Glomerular visceral epithelial cell (primary cell): ENCODE data around the gene UNC5B.
A peak's percentile ranks its signal among the peaks of the same experiment; 100 is the strongest.

Experiments
- DNase-seq: peaks from one replicate; pipeline ENCODE4 v3.0.0-alpha.2; 2016; ENCODE audit errors: extremely low spot score

The UNC5B gene

DNA sequence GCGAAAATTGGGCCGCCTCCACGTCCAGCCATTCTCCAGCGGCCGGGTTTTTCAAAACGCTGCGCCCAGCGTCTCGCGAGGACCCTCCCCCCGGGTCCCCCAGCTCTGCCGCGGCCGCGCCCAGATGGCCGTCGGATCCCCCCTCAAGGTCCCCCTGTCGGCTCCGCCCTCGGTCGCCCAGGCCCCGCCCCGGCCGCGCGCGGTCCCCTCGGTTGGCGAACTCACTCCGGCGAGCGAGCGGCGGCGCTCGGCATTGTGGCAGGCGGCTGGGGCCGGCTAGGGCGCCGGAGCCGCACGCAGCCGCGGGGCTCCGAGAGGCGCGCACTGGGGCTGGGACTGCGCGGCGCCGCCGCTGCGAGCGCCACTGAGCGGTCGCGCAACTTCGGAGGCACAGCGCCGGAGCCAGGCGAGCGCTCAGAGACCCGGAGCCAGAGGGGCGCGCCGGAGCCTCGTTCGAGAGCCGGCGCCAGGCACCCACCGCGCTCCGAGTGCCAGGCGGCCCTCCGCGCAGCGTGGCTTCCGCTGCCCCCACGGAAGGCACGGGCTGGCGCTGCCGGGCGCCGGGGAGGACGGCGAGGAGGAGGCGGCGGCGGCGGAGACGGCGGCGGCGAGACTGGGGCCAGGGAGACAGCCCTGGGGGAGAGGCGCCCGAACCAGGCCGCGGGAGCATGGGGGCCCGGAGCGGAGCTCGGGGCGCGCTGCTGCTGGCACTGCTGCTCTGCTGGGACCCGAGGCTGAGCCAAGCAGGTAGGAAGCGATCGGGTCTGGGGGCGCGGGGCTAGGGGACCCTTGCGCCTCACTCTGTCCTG, at the start of gene UNC5B:
TSS of gene UNC5B (plus strand) at position 253 of the 809 bp plus-strand sequence. CDS start at position 669, 416 bp downstream.
- peak; percentile 65 for DNase-seq

DNA sequence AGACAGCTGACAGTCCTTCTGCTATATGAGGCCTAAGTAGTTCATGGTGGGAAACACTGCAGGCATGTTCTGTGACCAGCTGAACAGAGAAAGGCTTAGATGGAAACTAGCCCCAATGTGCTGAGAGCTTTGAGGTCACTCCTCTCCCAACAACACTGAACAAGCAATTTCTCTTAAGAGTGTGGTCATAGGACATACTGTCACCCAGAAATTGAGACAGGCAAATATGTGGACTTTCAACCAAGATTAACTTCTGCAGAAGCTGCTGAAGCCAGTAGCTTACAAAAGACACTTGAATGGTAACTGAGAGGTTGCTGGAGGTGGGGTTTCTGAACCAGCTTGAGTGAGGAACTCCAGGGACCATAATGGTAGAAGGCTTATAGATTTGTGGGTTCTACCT, 38.9 kb upstream of the UNC5B start:
- DNase-seq, result no peak

DNA sequence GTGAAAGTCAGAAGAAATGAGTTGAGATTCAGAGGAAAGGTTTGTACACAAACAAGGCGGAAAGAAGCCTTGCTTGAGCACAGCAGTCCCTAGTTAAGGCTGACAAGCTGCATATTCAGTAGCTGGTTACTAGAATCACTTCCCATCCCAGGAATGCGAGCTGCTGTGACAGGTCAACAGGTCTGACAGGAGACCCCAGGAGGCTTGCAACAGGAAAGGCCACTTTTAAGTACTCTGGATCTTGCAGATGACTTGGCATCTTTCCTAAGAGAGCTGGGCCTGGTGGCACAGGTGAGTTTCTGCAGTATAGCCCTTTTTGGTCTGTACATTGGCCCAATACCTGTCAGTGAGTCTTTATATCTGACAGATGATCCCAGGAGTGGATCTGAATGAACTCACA, 35.7 kb upstream of the UNC5B start:
- DNase-seq, result no peak

DNA sequence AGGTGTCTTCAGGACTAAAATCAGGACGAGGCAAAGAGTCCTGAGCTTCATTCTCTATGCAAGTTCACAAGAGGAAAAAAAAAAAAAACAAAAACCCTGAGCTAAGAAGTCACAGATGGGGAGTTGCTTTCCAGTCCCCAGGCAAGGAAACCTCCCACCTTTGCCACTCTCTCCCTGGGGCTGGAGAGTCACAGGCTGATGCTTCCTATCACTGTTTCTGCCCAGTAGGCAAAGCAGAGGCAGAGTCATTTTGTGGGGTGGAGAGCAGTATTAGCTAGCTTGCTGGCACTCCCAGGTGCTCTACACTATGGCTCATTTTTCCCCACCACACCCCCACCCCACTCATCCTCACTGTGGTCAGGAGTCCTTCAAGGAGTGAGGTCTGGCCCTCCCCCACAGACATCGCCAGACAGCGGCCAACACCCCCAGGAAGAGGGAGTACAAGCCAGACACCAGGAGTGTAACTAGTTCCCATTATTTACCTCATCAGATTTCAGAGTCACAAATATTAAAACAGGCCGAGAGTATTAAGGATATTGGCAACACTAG, 34.6 kb upstream of the UNC5B start:
- DNase-seq, result no peak

DNA sequence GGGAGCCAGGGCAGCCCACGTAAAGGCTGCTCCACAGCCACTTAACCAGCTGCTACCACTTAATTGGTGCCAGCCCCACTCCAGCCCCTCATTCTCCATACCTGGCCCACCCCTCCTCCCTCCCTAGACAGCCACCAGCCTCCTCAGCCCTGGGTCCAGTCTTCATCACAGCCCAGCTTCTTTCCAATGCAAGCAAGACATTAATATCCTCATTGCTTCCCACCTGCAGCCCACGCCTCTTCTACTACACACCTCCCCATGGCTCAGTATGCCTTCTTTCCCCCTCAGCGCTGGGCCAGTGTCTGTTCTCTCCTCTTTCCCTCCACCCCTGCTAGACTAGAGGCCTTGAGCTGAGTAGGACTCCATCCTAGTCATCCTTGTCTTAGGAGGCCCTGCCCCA, 33.5 kb upstream of the UNC5B start:
- DNase-seq, result no peak

DNA sequence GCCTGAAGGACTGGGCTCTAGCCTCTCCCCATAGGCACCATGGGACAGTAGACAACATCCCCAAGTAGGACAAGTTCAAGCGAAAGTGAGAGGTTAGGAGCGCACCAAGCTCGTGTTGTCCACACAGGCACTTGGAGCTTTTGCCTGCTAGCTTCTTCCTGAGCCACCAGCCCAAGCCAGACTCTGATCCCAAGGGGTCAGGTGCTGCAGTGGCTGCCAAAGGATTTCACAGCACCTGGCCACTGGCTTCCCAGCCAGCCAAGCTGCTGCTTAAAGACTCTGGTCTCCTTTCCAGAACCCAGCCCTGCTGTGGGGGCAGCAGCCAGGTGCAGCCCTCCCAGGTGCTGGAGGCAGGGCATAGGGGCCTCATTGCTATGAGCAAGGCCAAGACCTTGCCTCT, 33.0 kb upstream of the UNC5B start:
- DNase-seq, result no peak

DNA sequence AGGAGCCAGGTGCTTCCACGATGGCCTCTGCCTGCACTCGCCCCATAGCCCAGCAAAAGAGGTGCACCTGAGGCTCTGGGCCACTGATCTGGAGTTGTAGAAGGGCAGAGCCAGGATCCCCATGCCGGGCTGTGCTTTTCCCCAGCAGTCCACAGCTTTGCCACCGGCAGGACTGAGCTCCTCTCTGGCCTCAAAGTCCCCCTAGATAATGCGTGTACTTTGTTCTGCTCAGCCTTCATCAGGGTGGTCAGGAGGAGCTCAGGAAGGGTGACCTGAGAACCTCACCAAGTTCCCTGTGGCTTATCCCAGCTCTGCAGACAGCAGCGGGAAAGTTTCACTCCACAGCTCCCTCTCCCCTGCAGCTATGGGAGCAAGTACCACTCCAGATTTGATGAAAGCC, 27.9 kb upstream of the UNC5B start:
- DNase-seq, result no peak

DNA sequence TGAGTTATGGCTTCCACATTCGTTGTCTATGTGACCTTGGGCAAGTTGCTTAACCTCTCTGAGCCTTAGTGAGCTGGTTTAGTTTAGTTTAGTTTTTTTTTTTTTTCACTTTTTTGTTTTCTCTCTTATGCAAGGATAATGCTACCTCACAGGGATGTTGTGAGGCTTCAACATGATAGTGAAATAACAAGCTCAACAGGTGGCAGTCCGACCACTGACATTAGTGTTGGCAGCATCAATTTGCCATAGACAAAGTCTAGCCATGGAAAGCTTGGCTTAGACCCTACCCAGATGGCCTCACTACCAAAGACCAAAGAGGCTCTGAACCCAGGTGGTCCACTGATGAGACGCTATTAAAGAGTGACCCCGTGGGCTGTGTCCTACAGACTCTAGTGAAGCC, 27.2 kb upstream of the UNC5B start:
- DNase-seq, result no peak

DNA sequence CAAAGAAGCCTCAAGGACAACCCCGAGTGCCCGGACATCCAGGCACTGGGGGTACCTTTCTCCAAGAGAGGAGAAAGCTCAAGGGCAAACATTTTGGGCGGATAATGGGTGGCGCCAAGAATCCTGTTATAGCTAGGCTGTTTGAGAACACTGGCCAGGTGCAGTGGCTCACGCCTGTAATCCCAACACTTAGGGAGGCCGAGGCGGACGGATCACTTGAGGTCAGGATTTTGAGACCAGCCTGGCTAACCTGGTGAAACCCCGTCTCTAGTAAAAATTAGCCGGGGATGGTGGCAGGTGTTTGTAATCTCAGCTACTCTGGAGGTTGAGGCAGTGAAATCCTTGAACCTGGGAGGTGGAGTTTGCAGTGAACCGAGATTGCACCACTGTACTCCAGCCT, 25.2 kb upstream of the UNC5B start:
- DNase-seq, result no peak

DNA sequence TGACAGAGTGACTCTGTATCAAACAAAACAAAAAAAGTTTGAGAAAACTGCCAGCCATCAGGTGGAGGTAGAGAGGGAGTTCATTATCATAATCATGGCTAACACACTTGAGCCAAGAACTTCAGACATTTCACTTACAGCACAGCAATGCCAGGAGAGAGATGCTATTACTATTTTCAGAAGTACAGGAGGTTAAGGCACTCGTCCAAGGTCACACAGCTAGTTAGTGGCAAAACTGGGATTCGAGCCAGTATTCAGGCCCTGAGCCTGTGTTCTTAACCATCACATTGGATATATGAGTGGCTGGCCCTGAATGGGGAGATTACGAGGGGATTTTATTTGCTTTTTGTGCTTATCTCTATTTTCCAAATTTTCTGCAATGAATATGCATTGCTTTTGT, 24.8 kb upstream of the UNC5B start:
- DNase-seq, result no peak

DNA sequence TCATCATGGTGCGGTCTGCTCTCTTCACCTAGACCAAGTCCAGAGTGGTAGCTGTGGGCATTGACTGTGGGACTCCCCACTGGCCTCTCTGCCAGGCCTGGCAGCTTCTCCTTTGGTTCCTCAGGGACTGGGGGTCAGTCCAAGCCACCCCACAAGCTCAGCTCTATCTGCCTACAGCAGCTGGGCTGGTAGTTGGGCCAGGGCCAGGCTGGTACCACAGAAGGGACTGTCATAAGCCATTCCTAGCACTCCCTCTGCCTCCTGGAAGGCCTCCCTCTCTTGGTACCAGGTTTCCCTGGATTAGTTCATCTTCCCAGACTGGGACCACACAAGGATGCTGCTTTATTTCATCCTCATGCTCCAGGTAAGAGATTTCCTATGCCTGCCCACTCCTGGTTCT, 24.2 kb upstream of the UNC5B start:
- DNase-seq, result no peak

DNA sequence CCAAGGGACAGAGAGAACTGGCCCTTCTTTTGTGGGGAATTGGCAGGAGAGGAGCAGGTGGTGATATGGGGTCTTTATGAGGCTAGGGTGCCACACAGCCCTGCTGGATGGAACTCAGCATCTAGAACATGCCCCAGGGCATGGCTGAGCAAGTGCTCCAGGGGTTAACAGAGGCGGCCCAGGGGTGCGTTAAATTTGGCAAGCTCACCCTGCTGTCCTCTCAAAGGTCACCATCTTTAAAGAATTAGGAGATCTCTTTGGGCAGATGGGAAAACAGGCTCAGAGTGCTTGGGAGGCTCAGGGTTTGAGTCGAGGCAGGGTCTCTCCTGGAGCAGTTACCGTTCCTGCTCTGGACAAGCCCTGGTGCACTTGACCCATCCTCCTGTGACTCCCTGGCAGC, 21.4 kb upstream of the UNC5B start:
- no peak for DNase-seq

DNA sequence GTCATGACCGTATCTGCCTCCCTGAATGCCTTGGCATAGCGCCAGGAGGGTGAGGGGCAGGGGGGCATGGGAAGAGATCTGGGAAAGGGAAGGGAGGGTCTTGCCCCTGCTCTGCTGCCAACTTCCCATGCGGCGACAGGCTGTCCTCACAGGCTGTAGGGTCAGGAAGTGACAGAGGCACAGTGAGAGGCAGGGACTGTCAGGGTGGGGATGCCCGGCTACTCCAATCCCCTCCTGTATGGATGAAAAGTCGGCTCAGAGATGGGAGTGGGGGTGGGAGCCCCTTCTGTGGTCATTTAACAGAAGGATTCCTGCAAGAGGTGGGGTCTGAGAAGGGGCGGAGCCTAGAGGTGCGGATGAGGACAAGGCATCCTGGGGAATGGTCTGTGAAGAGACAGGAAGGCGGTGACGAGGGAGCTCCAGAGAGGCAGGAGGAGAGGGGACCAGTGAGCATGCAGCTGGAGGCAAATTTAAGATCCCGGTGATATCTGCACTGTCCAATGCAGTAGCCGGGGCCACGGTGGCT, 20.8 kb upstream of the UNC5B start:
- no peak for DNase-seq

DNA sequence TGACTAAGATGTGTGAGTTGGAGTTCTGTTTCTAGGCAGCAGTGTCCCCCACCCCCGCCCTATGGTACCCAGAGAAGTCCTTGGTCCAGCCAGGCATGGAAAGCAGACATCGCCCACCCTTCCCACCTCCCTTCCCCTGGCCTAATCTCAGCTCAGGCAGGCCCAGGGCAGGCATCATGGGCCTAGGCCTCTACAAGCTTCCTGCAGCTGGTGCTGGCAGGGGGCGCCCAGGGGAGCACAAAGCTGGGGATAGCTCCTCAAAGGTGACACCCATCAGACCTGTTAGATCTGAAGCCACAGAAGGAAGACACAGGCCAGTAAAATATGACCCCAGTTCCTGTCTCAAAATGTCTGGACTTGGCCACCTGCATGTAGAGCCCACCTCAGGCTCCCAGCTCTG, 18.9 kb upstream of the UNC5B start:
- DNase-seq, result no peak

DNA sequence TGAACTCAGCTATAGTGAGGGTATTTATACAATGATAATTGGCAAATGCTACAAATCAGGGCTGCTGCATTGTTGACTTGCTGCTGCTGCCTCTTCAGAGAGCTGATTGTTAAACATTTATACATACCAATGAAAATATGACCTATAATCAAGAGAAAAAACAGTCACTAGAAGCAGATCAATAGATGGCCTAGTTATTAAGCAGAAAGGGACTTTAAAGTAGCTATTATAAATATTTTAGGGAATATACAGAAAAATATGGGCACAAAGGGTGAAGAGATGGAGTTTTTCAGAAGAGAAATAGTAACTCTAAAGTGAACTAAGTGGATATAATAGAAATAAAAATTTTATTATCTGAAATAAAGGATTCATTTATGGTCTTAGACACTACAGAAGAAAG, 14.4 kb upstream of the UNC5B start:
- no peak for DNase-seq

DNA sequence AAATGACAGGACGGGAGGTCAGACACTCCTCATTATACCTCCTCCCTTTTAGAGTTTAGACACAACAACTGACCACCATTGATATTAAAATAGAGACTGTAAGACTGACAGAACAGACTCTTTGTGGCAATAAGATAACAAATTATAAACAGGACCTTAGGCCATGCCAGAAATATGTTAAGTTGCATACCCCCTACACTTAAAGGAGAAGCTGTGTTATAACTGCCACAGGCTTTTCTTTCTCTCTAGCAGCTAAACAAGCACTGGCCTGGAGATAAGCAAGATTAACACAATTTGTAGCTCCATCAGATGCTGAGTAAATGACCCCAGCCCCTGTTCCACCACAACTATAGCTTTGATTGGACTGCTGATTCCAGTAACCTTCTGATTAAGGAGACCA, 10.5 kb upstream of the UNC5B start:
- no peak for DNase-seq

DNA sequence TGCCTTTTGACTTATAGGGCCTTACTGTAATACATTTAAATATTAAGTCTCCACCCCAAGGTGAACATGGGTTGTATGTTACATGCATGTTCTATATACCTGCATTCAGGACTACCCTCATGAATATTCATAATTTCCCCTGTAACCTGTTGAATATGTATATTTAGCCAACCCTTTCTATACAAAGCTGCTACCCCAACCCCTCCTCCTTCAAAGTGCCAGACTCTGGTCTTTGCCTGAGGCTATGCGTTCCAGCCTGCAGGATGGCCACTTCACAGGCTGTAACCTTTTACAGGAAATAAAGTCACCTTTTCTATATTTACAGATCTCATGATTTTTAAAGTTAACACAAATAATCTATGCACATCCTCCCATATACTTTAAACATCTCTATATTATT, 10.1 kb upstream of the UNC5B start:
- DNase-seq, result no peak

DNA sequence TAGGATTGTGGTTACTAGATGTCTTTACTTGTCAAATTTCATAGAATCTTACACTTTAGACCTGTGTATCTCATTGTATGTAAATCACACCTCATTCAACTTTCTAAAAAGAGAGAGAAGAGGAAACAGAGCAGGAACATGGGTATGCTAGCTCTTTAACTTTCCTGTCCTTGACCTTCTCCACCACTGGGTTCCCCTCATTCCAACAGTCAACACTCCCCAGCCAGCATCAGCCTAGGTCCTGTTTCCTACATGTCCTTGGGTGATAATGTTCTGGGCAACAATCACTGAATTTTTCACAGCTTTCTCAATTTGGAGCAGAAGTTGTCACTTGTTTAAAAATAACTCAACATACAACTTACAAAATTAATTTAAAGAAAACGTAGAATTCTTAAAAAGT, 9.2 kb upstream of the UNC5B start:
- no peak for DNase-seq

DNA sequence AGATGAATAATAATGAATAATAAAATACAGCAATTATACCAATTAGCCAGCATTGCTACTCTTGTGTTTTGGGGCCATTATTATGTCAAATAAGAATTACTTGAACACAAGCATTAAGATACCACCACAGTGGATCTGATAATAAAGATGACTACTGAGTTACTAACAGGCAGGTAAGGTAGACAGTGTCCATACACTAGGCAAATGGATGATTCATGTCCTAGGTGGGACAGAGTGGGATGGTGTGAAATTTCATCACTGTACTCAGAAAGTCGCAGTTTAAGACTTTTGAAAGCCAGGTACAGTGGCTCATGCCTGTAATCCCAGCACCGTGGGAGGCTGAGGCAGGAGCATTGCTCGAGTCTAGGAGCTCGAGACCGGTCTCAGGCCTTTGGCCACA, 8.7 kb upstream of the UNC5B start:
- DNase-seq, result no peak

DNA sequence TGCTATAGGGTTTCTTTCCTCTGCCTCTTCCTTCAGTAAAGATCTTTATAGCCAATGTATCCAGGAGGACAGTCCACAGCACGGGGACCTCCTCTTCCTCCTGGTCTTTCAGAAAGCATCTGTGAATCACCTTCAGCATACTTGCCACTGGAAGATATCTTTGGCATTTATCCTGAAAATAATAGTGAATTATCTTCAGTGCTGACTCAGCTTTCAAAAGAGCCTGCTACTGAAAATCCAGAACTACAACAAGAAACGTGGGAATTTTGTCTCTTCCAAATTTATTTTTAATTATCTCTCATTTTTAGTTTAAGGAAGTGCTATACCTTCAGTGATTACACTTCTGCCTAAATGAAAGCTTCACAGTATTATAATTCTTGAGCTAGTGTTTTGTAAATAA, 7.6 kb upstream of the UNC5B start:
- no peak for DNase-seq

DNA sequence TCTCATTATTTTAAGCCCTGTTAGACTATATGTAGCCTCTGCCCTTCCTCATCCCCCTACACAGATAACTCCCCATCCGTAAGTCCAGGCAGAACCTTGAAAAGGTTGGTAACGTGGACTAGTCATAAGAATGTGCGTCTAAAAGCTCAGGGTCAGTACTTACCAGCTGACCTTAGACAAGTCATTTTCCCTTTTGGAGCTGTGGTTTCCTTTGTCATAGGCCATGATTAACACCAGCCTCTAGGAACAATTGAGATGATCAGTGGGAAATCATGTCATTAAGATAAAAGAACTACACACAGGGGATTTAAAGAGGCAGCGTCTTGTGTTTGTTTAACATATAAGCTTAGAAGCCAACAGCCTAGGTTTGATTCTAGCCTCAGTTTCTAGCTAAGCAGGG, 6.9 kb upstream of the UNC5B start:
- DNase-seq, result no peak

DNA sequence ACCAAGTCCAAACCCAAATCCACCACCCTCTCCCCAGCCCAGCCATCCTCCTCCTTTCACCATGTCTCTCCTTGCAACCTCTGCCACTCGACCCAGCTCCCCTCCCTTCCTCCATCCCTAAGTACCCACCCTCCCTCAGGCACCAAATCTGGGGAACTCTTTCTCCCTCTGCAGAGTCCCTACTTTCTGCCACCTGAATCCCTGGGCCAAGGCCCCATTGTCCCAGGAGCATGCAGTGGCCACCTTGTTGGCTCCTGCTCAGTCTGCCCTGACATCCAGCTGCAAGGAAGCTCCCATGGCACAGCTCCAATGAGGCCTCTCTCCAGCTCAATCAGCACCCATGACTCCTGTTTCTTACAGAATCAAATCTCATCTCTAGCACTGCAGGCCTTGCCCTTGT, 5.5 kb upstream of the UNC5B start:
- DNase-seq, result no peak

DNA sequence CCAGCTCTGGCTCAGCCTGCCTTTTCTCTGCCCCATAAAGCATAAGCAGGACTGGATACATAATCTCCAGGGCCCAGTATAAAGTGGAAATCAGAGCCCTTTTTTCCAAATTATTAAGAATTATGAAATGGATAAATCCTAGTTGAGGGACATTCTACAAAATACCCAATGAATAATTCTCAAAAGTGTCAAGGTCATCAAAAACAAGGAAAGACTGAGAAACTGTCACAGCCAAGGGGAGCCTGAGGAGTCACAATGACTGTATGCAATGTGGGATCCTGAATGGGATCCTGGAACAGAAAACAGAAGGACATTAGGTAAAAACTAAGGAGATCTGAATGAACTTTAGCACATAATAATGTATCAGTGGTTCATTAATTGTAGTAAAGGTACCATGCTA, 4.8 kb upstream of the UNC5B start:
- DNase-seq, result no peak

DNA sequence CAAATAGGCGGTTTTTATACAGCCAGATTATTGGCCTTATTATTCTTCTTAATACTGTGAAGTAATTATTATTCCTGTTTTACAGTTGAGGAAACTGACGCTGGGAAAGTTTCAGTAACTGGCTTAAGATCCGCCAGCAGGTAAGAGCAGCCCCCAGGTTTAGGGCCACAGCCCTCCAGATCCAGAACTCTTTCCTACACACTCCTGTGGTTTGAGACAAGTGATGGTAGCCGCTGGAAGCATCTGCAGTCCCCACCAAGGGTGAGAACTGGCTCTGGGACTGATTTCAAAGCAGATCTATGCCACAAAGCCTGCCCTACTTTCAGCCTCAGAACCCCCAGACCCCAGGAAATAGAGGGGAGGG, 3.0 kb upstream of the UNC5B start:
- DNase-seq, result no peak
